ENCODE measurements around the gene FAM20A.

DNA sequence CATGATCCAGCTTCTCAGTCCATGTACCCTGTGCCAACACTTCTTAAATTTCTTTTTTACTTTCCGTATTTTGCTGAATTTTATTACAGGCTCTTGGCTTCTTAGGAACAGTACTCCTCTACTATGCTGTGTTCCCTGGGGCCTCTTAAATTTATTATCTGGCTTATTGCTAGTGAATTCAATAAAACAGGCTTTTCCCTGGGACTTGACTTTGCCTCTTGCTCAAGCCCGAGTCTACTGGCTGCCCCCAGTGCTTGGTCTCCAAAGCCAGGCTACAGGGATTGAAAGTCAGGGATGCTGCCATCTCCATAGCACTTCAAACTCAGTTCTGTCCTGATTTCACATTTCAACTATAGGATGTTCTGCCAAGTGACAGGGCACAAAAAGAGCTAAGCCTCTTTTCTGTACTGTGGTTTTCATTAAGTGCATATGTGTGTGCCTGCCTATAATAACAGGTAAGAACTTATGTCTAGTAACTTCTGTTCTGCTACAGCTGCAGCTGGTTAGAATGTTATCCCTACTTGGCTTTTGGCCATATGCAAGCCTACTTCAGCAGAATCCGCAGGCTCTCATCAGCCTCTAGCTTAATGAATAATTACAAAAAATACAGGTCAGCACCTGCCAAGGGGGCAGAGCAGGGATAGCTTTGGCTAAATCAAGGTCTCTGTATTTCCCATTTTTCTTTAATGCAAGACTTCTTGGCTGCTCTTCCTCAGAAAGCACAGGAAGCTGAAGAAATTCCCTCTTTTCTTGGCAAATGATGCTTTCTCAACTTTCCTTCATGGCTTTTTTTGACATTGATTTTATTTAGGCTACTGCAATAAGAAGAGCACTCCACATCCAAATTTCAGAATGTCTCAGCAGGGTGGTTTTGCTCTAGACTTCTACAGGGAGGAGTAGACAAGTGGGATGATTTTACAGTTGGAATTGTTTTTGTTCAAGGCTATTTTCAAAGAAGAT lies 8.2 kb downstream of the FAM20A start:
- TF ChIP-seq, protein P1, sequence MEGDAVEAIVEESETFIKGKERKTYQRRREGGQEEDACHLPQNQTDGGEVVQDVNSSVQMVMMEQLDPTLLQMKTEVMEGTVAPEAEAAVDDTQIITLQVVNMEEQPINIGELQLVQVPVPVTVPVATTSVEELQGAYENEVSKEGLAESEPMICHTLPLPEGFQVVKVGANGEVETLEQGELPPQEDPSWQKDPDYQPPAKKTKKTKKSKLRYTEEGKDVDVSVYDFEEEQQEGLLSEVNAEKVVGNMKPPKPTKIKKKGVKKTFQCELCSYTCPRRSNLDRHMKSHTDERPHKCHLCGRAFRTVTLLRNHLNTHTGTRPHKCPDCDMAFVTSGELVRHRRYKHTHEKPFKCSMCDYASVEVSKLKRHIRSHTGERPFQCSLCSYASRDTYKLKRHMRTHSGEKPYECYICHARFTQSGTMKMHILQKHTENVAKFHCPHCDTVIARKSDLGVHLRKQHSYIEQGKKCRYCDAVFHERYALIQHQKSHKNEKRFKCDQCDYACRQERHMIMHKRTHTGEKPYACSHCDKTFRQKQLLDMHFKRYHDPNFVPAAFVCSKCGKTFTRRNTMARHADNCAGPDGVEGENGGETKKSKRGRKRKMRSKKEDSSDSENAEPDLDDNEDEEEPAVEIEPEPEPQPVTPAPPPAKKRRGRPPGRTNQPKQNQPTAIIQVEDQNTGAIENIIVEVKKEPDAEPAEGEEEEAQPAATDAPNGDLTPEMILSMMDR (IDR thresholded peaks at IDR 0.05), result no peak
- no peak for TF ChIP-seq EZH2 (IDR thresholded peaks at IDR 0.05; ENCODE audit: borderline replicate concordance, insufficient read depth, low read depth, low read length, poor library complexity, severe bottlenecking)

Data from B cell (primary cell).